Measurements from ENCODE around the gene SEMA5A. TPM values are rescaled to one million over a fixed set of nuclear protein-coding genes. Genes with fewer than 3 reads are reported as not detected.

SEMA5A gene
- total and polyA plus RNA-seq, 2 of the 8 experiments (the other 6 are each of a cell fraction or from before 2014, with no cell fraction given): 5.3 to 8.9 TPM

DNA sequence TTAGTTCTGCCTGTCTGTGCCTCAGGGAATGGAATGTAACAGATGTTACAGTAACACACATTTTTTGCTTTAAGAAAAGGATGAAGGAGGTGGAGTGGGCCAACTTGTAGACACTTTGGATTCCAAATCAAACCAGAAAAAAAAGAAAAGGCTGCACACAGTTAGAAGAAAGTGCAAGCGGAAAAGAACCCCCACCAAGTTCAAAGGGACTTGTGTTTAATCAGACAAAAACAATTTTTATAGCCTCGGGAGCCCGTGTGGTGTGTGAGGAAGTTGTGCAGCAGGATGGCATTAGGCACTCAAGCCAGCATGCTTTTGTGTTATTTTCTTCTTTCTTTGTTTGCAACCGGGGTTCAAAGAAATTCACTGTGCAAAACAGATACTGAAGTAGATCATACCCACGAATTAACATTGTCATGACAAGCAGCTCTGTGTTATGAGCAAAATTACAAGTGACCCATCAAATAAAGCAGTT, 189.5 kb downstream of the SEMA5A start (continued):
- TF ChIP-seq SIN3A (conservative IDR thresholded peaks at IDR 0.05 in 1 of 2, IDR thresholded peaks at IDR 0.05 in 1 of 2; ENCODE audit: low read depth in 1 of 2, low read length in 2 of 2): no peak

All from H1 (cell line).